ENCODE measurements around the gene UBR4. TPM values are rescaled to one million over a fixed set of nuclear protein-coding genes. Genes with fewer than 3 reads are reported as not detected.

UBR4 gene
- total RNA-seq, 1 experiment from 2014 or later, result 107 TPM

DNA sequence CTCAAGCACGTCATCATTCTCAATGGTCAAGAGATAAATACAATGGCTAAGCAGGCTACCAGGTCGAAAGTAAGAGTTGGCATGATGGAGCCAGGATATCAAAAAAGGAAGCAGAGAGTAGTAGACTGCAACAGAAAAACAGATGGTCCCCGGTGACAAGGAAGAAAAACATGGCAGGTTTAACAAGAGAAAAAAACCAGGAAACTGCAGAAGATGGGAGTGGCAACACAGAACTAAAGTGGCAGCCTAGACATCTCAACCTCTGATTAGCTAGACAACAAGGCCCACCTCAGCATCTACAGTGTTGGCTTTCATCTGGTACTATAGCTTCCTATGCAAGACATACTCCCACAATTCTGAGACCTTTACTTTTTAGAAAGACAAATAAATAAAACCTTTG, 3.1 kb downstream of the UBR4 start:
- H3K4me1 ChIP-seq (ENCODE audit: control insufficient read depth in 1 of 2, insufficient read depth in 2 of 2, low read length in 2 of 2), result peaks cover 10 to 32% of the 10 kb centered on the region in 2 experiments

GRCh38 chr1:19205845-19206244, 4.2 kb downstream of the UBR4 start:
- Histone ChIP-seq H3K9me2 (ENCODE audit: insufficient read depth) (no peaks in the 10 kb centered on the region), H3K9ac (ENCODE audit: low read length) (no peak overlapping the region), H3K4me2 (ENCODE audit: low read length) (no peak overlapping the region), H3K27ac (ENCODE audit: low read depth, low read length) (no peak overlapping the region), H4K20me1 (ENCODE audit: insufficient read depth) (no peaks in the 10 kb centered on the region; the same call in 1 of the 2 replicates), H3K36me3 (ENCODE audit: control insufficient read depth in 1 of 2, insufficient read depth in 2 of 2, low read length in 2 of 2) (peaks cover 0 to 5% of the 10 kb centered on the region in 2 experiments; a peak in 1 of 4 replicates), H3K9me3 (ENCODE audit: control insufficient read depth in 1 of 2, insufficient read depth in 1 of 2, low read depth in 1 of 2, low read length in 2 of 2) (no peaks in the 10 kb centered on the region), H3K27me3 (ENCODE audit: insufficient read depth, low read length) (no peaks in the 10 kb centered on the region), H3K4me1 (ENCODE audit: control insufficient read depth in 1 of 2, insufficient read depth in 2 of 2, low read length in 2 of 2) (peaks cover 5 to 22% of the 10 kb centered on the region in 2 experiments), H3K4me3 (replicated peaks in 1 of 2; ENCODE audit: low read depth in 1 of 2, low read length in 2 of 2) (no peak overlapping the region), H2AFZ (ENCODE audit: low read depth, low read length, poor library complexity, severe bottlenecking) (no peak overlapping the region), H3K79me2 (ENCODE audit: insufficient read depth, low read length) (peaks cover 98% of the 10 kb centered on the region)
- DNase-seq (ENCODE audit: low read depth, low spot score) (no peak), ATAC-seq (no peak)
- ChIA-PET RAD21 (ENCODE audit: low non-redundant PET in 1 of 2, low total read pairs in 2 of 2, uncharacterized antibody in 2 of 2, unreplicated experiment in 2 of 2) (no interaction called here), CTCF (interaction anchor here (0.9 kb wide), 1 partner anchor 26 kb away, joined by 3 read pairs; no protein-coding TSS in a partner anchor), POLR2A (no interaction called here)
- BruUV-seq (replicated peaks), result no TSS peak
- TF ChIP-seq POLR2A (IDR thresholded peaks at IDR 0.05; ENCODE audit: borderline replicate concordance, extremely low read depth, insufficient read depth, insufficient read length) (no peak), YY1 (IDR thresholded peaks at IDR 0.05; ENCODE audit: extremely low read depth, insufficient replicate concordance, low read depth, low read length) (no peak), REST (IDR thresholded peaks at IDR 0.05; ENCODE audit: low read depth) (no peak), POLR2AphosphoS5 (IDR thresholded peaks at IDR 0.05; ENCODE audit: low read depth, low read length) (no peak), ZFX (IDR thresholded peaks at IDR 0.05) (no peak)
- intact Hi-C loops (cut with micrococcal nuclease), result no loop called here

More for the DNA sequence above, 3.1 kb downstream of the UBR4 start:
- H3K79me2 ChIP-seq (ENCODE audit: insufficient read depth, low read length), result peaks cover 98% of the 10 kb centered on the region
- H3K36me3 ChIP-seq (ENCODE audit: control insufficient read depth in 1 of 2, insufficient read depth in 2 of 2, low read length in 2 of 2), result peaks cover 0 to under 1% of the 10 kb centered on the region in 2 experiments; a peak in 1 of 4 replicates
- CTCF ChIA-PET, result no interaction called here
- RAD21 ChIA-PET (ENCODE audit: low non-redundant PET in 1 of 2, low total read pairs in 2 of 2, uncharacterized antibody in 2 of 2, unreplicated experiment in 2 of 2), result no interaction called here
- H3K9ac ChIP-seq (ENCODE audit: low read length), result no peak overlapping the region
- no peaks in the 10 kb centered on the region for H3K27me3 ChIP-seq (ENCODE audit: insufficient read depth, low read length)
- no peaks in the 10 kb centered on the region; the same call in 1 of the 2 replicates for H4K20me1 ChIP-seq (ENCODE audit: insufficient read depth)
- no peak overlapping the region for H3K27ac ChIP-seq (ENCODE audit: low read depth, low read length)
- H3K9me3 ChIP-seq (ENCODE audit: control insufficient read depth in 1 of 2, insufficient read depth in 1 of 2, low read depth in 1 of 2, low read length in 2 of 2), result no peaks in the 10 kb centered on the region
- ATAC-seq, result no peak
- H2AFZ ChIP-seq (ENCODE audit: low read depth, low read length, poor library complexity, severe bottlenecking), result no peak overlapping the region
- POLR2A ChIA-PET, result no interaction called here
- TF ChIP-seq TCF7L2 (IDR thresholded peaks at IDR 0.05; ENCODE audit: borderline replicate concordance, extremely low read depth, insufficient read depth, insufficient read length) (no peak), RAD21 (IDR thresholded peaks at IDR 0.05; ENCODE audit: low read depth) (no peak)
- TF ChIP-seq, protein P1, sequence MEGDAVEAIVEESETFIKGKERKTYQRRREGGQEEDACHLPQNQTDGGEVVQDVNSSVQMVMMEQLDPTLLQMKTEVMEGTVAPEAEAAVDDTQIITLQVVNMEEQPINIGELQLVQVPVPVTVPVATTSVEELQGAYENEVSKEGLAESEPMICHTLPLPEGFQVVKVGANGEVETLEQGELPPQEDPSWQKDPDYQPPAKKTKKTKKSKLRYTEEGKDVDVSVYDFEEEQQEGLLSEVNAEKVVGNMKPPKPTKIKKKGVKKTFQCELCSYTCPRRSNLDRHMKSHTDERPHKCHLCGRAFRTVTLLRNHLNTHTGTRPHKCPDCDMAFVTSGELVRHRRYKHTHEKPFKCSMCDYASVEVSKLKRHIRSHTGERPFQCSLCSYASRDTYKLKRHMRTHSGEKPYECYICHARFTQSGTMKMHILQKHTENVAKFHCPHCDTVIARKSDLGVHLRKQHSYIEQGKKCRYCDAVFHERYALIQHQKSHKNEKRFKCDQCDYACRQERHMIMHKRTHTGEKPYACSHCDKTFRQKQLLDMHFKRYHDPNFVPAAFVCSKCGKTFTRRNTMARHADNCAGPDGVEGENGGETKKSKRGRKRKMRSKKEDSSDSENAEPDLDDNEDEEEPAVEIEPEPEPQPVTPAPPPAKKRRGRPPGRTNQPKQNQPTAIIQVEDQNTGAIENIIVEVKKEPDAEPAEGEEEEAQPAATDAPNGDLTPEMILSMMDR (IDR thresholded peaks at IDR 0.05 in 2 of 3, conservative IDR thresholded peaks at IDR 0.05 in 1 of 3; ENCODE audit: borderline replicate concordance in 1 of 3, insufficient read depth in 1 of 3, low read depth in 2 of 3, low read length in 2 of 3), result no peak
- no peaks in the 10 kb centered on the region for H3K9me2 ChIP-seq (ENCODE audit: insufficient read depth)
- DNase-seq (ENCODE audit: low read depth, low spot score), result no peak
- H3K4me3 ChIP-seq (replicated peaks in 1 of 2; ENCODE audit: low read depth in 1 of 2, low read length in 2 of 2), result no peak overlapping the region
- H3K4me2 ChIP-seq (ENCODE audit: low read length), result no peak overlapping the region
- no TSS peak for BruUV-seq (replicated peaks)
- intact Hi-C loops (cut with micrococcal nuclease), result no loop called here

All from HCT116 (cell line).